Measurements from ENCODE around the gene DSCAML1. TPM values are rescaled to one million over a fixed set of nuclear protein-coding genes. Genes with fewer than 3 reads are reported as not detected.

DSCAML1 gene
- total RNA-seq, 1 donor from 2014 or later, result 10.2 TPM

DNA sequence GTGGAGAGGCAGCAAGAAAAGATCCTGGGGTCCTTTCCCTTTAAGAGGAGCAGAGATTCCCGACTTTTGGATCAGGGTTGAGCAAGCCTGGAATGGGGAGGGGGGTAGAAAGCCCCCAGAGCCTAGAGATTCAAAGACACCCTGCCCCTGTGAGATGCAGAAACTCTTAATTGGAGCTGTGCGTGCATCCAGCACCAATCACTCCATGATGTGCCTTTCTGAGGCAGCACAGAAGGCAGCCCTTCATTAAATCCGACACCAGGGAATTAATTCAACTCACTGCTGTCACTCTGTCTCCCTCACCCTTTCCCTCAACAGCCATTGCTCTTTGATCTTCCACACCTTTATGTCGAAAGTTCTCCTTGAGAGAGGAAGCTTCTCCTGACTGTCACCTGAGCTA is 43.0 kb downstream of the DSCAML1 start:
- DNase-seq (ENCODE audit: low read depth), result no peak

GRCh38 chr11:117752721-117753237 is 44.2 kb downstream of the DSCAML1 start:
- DNase-seq (ENCODE audit: low read depth), result no peak

GRCh38 chr11:117752071-117752470 is 44.9 kb downstream of the DSCAML1 start:
- no peak for DNase-seq (ENCODE audit: low read depth)

DNA sequence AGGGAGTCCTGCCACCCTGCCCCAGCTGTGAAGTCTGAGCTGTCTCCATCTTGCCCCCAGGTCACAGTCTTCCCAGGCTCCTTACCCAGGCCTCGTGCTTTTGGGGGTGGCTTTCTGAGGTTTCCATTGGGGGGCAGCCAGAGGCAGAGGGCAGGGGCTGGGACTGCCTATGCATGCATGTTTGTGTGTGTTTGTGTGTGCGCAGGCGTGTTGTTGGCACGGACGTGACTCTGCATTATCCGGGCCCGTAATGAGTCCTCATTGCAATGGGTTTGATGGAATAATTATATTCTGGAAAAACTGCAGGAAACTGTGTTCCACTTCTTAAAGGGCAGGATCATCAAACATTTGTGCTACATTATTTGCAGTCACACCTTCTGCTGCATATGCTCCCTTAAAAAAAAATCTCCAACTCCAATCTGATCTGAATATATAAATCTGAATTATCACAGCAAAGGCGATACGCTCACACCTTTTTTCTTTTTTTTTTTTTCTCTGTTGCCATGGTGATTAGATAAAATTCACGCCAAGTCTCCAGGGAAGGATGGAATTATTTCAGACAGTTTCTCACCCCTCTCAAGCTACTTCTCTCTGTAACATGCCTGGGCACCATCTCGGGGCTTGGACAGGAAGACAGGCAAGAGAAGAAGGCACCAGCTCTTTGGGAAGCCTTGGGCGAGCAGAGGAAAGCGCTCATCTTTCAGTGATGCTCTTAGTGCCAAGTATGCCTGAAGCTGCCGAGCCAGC is 45.9 kb downstream of the DSCAML1 start:
- no peak for DNase-seq (ENCODE audit: low read depth)

DNA sequence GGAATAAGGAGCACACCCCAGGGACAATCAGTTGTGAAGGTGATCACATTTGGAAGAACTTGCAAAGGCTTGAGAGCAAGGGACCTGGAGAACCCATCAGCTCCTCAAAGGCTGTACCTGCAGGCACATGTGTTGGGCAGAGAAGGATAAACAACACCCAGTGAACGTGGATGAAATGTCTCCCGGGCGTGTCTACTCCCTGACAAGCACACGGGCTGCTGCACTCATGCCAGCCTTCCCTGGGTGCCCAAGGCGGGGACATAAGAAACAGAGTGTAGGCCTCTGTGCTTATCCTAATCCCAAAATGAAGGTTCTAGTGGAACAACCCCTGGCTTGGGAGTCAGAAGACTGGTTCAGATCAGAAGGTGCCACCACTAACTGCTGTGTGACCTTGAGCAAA is 46.7 kb downstream of the DSCAML1 start:
- DNase-seq (ENCODE audit: low read depth), result no peak

DNA sequence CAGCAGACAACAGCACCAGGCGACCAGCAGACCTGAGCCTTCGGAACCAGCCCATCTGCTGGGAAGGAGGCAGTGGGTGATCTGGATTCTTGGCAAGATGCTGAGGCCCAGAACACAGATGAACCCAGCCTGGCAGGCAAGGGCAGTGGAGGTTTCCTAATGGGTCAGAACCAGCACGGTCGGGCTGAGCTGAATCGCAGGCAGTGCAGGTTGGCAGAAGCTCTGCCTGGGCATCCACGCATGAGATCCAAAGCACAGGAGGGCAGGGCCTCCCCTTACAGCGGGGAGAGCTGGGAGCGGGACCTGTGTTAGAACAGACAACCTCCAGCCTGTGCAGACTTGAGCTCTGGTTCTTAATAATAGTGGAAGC is 47.5 kb downstream of the DSCAML1 start:
- no peak for DNase-seq (ENCODE audit: low read depth)

GRCh38 chr11:117748771-117749540 is 48.1 kb downstream of the DSCAML1 start:
- no peak for DNase-seq (ENCODE audit: low read depth)

GRCh38 chr11:117747892-117748291 is 49.1 kb downstream of the DSCAML1 start:
- no peak for DNase-seq (ENCODE audit: low read depth)

- DNase-seq (ENCODE audit: low read depth), result no peak
Measured at GRCh38 chr11:117745346-117745745, 51.7 kb downstream of the DSCAML1 start.

DNA sequence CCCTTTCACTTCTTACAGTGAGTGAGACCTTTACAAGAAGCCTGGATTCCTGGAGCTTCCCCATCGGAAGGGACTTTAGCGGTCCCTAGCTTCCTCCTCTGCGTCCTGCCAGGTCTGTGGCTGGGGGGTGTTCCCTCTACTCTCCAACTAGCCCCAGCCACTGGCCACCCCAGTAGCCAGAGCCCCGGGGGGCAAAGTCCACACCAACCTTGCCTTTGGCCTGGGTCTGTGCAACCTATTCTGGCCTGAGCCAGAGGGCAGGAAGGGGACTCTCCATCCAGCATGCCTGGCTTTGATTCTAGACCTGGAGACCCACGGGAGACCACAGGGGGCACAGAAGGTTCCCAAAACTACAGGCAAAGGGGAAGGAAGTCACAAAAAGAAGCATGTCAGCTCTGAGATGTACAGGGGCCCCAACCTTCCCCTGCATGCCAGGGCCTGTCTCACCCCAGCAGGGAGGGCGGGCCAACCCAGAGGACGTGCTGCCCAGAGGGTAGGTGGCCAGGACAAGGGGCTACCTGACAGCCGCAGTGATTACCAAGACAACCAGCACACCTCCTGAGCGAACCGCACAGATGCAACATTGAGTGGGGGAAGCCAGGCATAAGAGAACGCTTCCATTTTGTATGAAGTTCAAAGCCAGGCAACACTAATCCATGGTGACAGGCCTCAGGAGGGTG is 52.4 kb downstream of the DSCAML1 start:
- DNase-seq (ENCODE audit: low read depth), result no peak

- DNase-seq (ENCODE audit: low read depth), result peak; percentile 46
Measured at GRCh38 chr11:117743121-117743815, 53.7 kb downstream of the DSCAML1 start.

GRCh38 chr11:117738246-117738957 is 58.6 kb downstream of the DSCAML1 start:
- no peak for DNase-seq (ENCODE audit: low read depth)

- DNase-seq (ENCODE audit: low read depth), result no peak
Measured at GRCh38 chr11:117735350-117735977, 61.6 kb downstream of the DSCAML1 start.

GRCh38 chr11:117734601-117735024 is 62.4 kb downstream of the DSCAML1 start:
- DNase-seq (ENCODE audit: low read depth), result no peak

GRCh38 chr11:117733316-117733715 is 63.7 kb downstream of the DSCAML1 start:
- DNase-seq (ENCODE audit: low read depth), result no peak

- no peak for DNase-seq (ENCODE audit: low read depth)
Measured at GRCh38 chr11:117731722-117732290, 65.2 kb downstream of the DSCAML1 start.

DNA sequence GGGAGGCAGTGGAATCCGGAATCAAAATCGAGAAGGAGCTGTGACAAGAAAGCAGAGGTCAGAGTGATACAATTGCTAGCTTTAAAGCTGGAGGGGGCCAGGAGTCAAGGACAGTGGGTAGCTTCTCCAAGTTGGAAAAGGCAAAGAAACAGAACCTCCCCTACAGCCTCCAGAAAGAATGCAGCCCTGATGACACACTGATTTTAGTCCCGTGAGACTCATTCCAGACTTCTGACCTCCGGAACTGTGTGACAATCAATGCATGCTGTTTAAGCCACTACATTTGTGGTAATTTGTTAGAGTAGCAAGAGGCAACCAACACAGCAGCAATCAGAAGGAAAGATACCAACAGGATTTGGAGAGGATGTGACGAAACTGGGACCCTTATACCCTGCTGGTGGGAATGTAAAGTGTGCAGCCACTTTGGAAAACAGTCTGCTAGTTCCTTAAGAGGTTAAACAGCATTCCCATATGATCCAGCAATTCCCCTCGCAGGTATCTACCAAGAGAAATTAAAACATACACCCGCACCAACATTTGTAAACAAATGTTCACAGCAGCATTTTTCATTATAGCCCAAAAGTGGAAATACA is 66.7 kb downstream of the DSCAML1 start:
- no peak for DNase-seq (ENCODE audit: low read depth)

GRCh38 chr11:117725048-117725734 is 71.8 kb downstream of the DSCAML1 start:
- no peak for DNase-seq (ENCODE audit: low read depth)

GRCh38 chr11:117724621-117725020 is 72.4 kb downstream of the DSCAML1 start:
- DNase-seq (ENCODE audit: low read depth), result no peak

Measured in renal cortical epithelial cell (primary cell).